ENCODE measurements around the gene ITPK1.

- no peak for TF ChIP-seq REST (IDR thresholded peaks at IDR 0.05; ENCODE audit: low read depth)
- TF ChIP-seq TCF12 (IDR thresholded peaks at IDR 0.05; ENCODE audit: low read depth): no peak
- TF ChIP-seq RAD21 (IDR thresholded peaks at IDR 0.05; ENCODE audit: low read depth): no peak
- no peak for TF ChIP-seq EP300 (IDR thresholded peaks at IDR 0.05; ENCODE audit: borderline replicate concordance)
- TF ChIP-seq YY1 (IDR thresholded peaks at IDR 0.05; ENCODE audit: low read depth): no peak
- TF ChIP-seq CEBPB (IDR thresholded peaks at IDR 0.05): no peak
Measured at GRCh38 chr14:92967346-92967926, 148.3 kb downstream of the ITPK1 start.

Measured in Ishikawa (cell line).